Stomach (tissue), 4 donors: ENCODE measurements around the gene ZNF587.
"Not testable (repeated sequence)": the region's sequence is repeated elsewhere in the genome, so short reads cannot be mapped to it uniquely, and the experiment has no call there.

Experiments used
- EP300 ChIP-seq: sonication (generic); formaldehyde crosslinking; IDR thresholded peaks from one replicate; pipeline ENCODE4 v1.6.1; 2017; ENCODE audit warnings: antibody characterized with exemption
- POLR2A ChIP-seq, 4 donors: fragments of 450-650 bp; IDR thresholded peaks; one replicate each; pipeline ENCODE4 v1.6.1; 2016; ENCODE audit warnings: antibody characterized with exemption in 4 of 4, control low read depth in 2 of 4, mild to moderate bottlenecking in 1 of 4, moderate library complexity in 1 of 4
- TF ChIP-seq, protein P1 (sequence below), 7 experiments: fragments of 450-650 bp in 4 of 7; fragments of 200-600 bp in 3 of 7; sonication (generic) in 3 of 7; IDR thresholded peaks; one replicate each; pipeline ENCODE4 v1.5.1; 2016 to 2019; ENCODE audit warnings: antibody characterized with exemption in 7 of 7, control low read depth in 2 of 7, mild to moderate bottlenecking in 1 of 7

- TF ChIP-seq POLR2A (IDR thresholded peaks at IDR 0.05); EP300: not testable (repeated sequence)
- TF ChIP-seq, protein P1, sequence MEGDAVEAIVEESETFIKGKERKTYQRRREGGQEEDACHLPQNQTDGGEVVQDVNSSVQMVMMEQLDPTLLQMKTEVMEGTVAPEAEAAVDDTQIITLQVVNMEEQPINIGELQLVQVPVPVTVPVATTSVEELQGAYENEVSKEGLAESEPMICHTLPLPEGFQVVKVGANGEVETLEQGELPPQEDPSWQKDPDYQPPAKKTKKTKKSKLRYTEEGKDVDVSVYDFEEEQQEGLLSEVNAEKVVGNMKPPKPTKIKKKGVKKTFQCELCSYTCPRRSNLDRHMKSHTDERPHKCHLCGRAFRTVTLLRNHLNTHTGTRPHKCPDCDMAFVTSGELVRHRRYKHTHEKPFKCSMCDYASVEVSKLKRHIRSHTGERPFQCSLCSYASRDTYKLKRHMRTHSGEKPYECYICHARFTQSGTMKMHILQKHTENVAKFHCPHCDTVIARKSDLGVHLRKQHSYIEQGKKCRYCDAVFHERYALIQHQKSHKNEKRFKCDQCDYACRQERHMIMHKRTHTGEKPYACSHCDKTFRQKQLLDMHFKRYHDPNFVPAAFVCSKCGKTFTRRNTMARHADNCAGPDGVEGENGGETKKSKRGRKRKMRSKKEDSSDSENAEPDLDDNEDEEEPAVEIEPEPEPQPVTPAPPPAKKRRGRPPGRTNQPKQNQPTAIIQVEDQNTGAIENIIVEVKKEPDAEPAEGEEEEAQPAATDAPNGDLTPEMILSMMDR (IDR thresholded peaks at IDR 0.05) = not testable (repeated sequence)
Observed at GRCh38 chr19:57838622-57839191, 11.0 kb upstream of the ZNF587 start.
